K562 (cell line): ENCODE measurements around the gene ATP2A3. TPM values are rescaled to one million over a fixed set of nuclear protein-coding genes. Genes with fewer than 3 reads are reported as not detected.

Source experiments
- ARID3A ChIP-seq: IDR thresholded peaks from 2 replicates; pipeline ENCODE4 v1.6.1; 2012; ENCODE audit warnings: low read depth, low read length, improper control_type of control experiment, borderline replicate concordance
- CBX2 ChIP-seq: fragments of 200-600 bp; sonication (generic); IDR thresholded peaks from one replicate; pipeline ENCODE4 v1.6.1; 2012; ENCODE audit warnings: mild to moderate bottlenecking, low read length, inconsistent platforms; ENCODE audit not compliant: insufficient read depth, poor library complexity, severe bottlenecking
- CTBP1 ChIP-seq: fragments of 450-650 bp; IDR thresholded peaks from 2 replicates; pipeline ENCODE4 v1.6.1; 2016; ENCODE audit warnings: borderline replicate concordance
- DACH1 ChIP-seq: fragments of 450-650 bp; IDR thresholded peaks from 2 replicates; pipeline ENCODE4 v1.6.1; 2018; ENCODE audit not compliant: partially characterized antibody
- EP400 ChIP-seq: fragments of 450-650 bp; IDR thresholded peaks from 2 replicates; pipeline ENCODE4 v1.6.1; 2017; ENCODE audit warnings: antibody characterized with exemption, mild to moderate bottlenecking, moderate library complexity
- FOXP1 ChIP-seq: sonication (generic); formaldehyde crosslinking; IDR thresholded peaks from 2 replicates; pipeline ENCODE4 v1.8.0; 2022; ENCODE audit warnings: mild to moderate bottlenecking, missing genetic modification reagents
- HCFC1 ChIP-seq: IDR thresholded peaks from 2 replicates; pipeline ENCODE4 v1.6.1; 2012; ENCODE audit warnings: low read depth, low read length, improper control_type of control experiment
- HNRNPK ChIP-seq: fragments of 200-400 bp; formaldehyde crosslinking; IDR thresholded peaks from one replicate; pipeline ENCODE4 v1.6.1; 2018; ENCODE audit warnings: mild to moderate bottlenecking, low read depth, low read length; ENCODE audit not compliant: poor library complexity, severe bottlenecking
- HNRNPLL ChIP-seq: fragments of 200-400 bp; formaldehyde crosslinking; IDR thresholded peaks from 2 replicates; pipeline ENCODE4 v1.6.1; 2017; ENCODE audit warnings: low read length, low read depth, mild to moderate bottlenecking; ENCODE audit not compliant: poor library complexity, severe bottlenecking
- L3MBTL2 ChIP-seq: fragments of 450-650 bp; IDR thresholded peaks from 2 replicates; pipeline ENCODE4 v1.6.1; 2016; ENCODE audit warnings: mild to moderate bottlenecking, moderate library complexity
- NFE2 ChIP-seq: IDR thresholded peaks from 2 replicates; pipeline ENCODE4 v1.6.1; 2014; ENCODE audit warnings: antibody characterized with exemption, low read depth
- NFE2L1 ChIP-seq: fragments of 450-650 bp; IDR thresholded peaks from 2 replicates; pipeline ENCODE4 v1.6.1; 2016; ENCODE audit warnings: missing genetic modification characterization, low read depth, mild to moderate bottlenecking, missing compliant biosample characterization, moderate library complexity, borderline replicate concordance
- POLR2A ChIP-seq: fragments of 450-650 bp; conservative IDR thresholded peaks from 2 replicates; pipeline ENCODE4 v1.6.1; 2016
- SOX6 ChIP-seq: fragments of 450-650 bp; IDR thresholded peaks from 2 replicates; pipeline ENCODE4 v1.6.1; 2014; ENCODE audit warnings: mild to moderate bottlenecking
- TAF9B ChIP-seq: fragments of 450-650 bp; IDR thresholded peaks from 2 replicates; pipeline ENCODE4 v1.6.1; 2018; ENCODE audit warnings: mild to moderate bottlenecking; ENCODE audit not compliant: partially characterized antibody
- TCF7 ChIP-seq: sonication (generic); IDR thresholded peaks from 2 replicates; pipeline ENCODE4 v1.6.1; 2016; ENCODE audit warnings: antibody characterized with exemption, borderline replicate concordance
- TSC22D4 ChIP-seq: fragments of 450-650 bp; IDR thresholded peaks from 2 replicates; pipeline ENCODE4 v1.6.1; 2016; ENCODE audit warnings: missing genetic modification characterization, missing biosample characterization, control low read depth
- ZBED1 ChIP-seq: IDR thresholded peaks from 2 replicates; pipeline ENCODE4 v1.6.1; 2014
- ZBTB49 ChIP-seq: sonication (generic); formaldehyde crosslinking; IDR thresholded peaks from 2 replicates; pipeline ENCODE4 v1.8.0; 2022; ENCODE audit warnings: missing genetic modification reagents, mild to moderate bottlenecking, borderline replicate concordance
- ZBTB5 ChIP-seq: fragments of 450-650 bp; IDR thresholded peaks from 2 replicates; pipeline ENCODE4 v1.6.1; 2017; ENCODE audit warnings: antibody characterized with exemption
- ZKSCAN1 ChIP-seq: fragments of 150-350 bp; IDR thresholded peaks from 2 replicates; pipeline ENCODE4 v1.6.1; 2016; ENCODE audit warnings: low read depth, low read length
- ZNF174 ChIP-seq: fragments of 250-450 bp; sonication (Bioruptor Pico); IDR thresholded peaks from 2 replicates; pipeline ENCODE4 v1.4.0; 2020; ENCODE audit warnings: mild to moderate bottlenecking
- ZNF3 ChIP-seq: fragments of 250-450 bp; sonication (Bioruptor Pico); IDR thresholded peaks from 2 replicates; pipeline ENCODE4 v1.5.0; 2021; ENCODE audit warnings: mild to moderate bottlenecking, moderate library complexity
- ZNF696 ChIP-seq: fragments of 250-450 bp; sonication (Bioruptor Pico); conservative IDR thresholded peaks from 2 replicates; pipeline ENCODE4 v1.4.0; 2020; ENCODE audit warnings: mild to moderate bottlenecking, moderate library complexity
- ZNF76 ChIP-seq: fragments of 250-450 bp; sonication (Bioruptor Pico); IDR thresholded peaks from 2 replicates; pipeline ENCODE4 v1.4.0; 2020; ENCODE audit warnings: mild to moderate bottlenecking, moderate library complexity, borderline replicate concordance
- polyA plus RNA-seq, 8 experiments: library from polyadenylated mRNA; depleted of rRNA in 4 of 8; stranded (reverse) in 5 of 8; unstranded in 3 of 8; fragments of >200 nt; fragmentation: Nextera tagmentation in 2 of 8; fragmentation: Illumina TruSeq in 1 of 8; extraction: Ambion mirVana in 2 of 8; extraction: Trizol in 1 of 8; gene quantifications; 2 replicates each; pipeline versions ENCODE4 v1.2.1 to v1.2.3, GENCODE V29; 2011 to 2014; ENCODE audit warnings: inconsistent platforms in 1 of 8, missing spikeins in 1 of 8
- total RNA-seq, 7 experiments: library from RNA; depleted of rRNA in 6 of 7; stranded (reverse); fragments of >200 nt in 6 of 7; fragmentation: Illumina TruSeq in 2 of 7; extraction: Trizol in 2 of 7; gene quantifications; 2 replicates each; pipeline versions ENCODE4 v1.2.1 to v1.2.3, GENCODE V29; 2011 to 2021; ENCODE audit warnings: low replicate concordance in 1 of 7

The ATP2A3 gene
- total and polyA plus RNA-seq, 9 of the 15 experiments (the other 6 are each of a cell fraction or from before 2014, with no cell fraction given) = 0.65 to 103 (median 31.3) TPM

GRCh38 chr17:3893003-3893719 lies 71.1 kb downstream of the ATP2A3 start, which contains the start of gene CAMKK1 (continued):
- TF ChIP-seq ARID3A = no peak
- TF ChIP-seq EP400 = no peak
- TF ChIP-seq NFE2 = no peak
- no peak for TF ChIP-seq TSC22D4 (tag)
- TF ChIP-seq DACH1 = no peak
- peak; percentile 84 for TF ChIP-seq CTBP1
- no peak for TF ChIP-seq ZBED1
- no peak for TF ChIP-seq ZKSCAN1
- no peak for TF ChIP-seq ZNF76 (CRISPR knock-in tag)
- no peak for TF ChIP-seq HNRNPLL
- peak; percentile 73 for TF ChIP-seq POLR2A
- 0 out of 2 replicates have a peak, but pooled peaks have one; percentile 6 for TF ChIP-seq HCFC1
- TF ChIP-seq SOX6 = no peak
- no peak for TF ChIP-seq TAF9B
- TF ChIP-seq ZBTB5 = no peak
- no peak for TF ChIP-seq FOXP1 (CRISPR knock-in tag)
- no peak for TF ChIP-seq ZNF3 (CRISPR knock-in tag)
- TF ChIP-seq ZNF696 (CRISPR knock-in tag) = no peak
- no peak for TF ChIP-seq ZNF174
- no peak for TF ChIP-seq CBX2
- no peak for TF ChIP-seq ZBTB49
- no peak for TF ChIP-seq HNRNPK
- TF ChIP-seq TCF7 = no peak
- peak; percentile 49; the same call in 1 of the 2 replicates for TF ChIP-seq L3MBTL2
- no peak for TF ChIP-seq NFE2L1
